GM12872 (cell line): ENCODE results near the gene NPC2.
A peak's percentile ranks its signal among the peaks of the same experiment; 100 is the strongest.

ENCODE experiments used
- CTCF ChIP-seq: IDR thresholded peaks from 3 replicates; pipeline ENCODE4 v1.5.1; 2011; ENCODE audit warnings: low read depth, mild to moderate bottlenecking, low read length, moderate library complexity; ENCODE audit not compliant: insufficient read depth

The NPC2 gene

DNA sequence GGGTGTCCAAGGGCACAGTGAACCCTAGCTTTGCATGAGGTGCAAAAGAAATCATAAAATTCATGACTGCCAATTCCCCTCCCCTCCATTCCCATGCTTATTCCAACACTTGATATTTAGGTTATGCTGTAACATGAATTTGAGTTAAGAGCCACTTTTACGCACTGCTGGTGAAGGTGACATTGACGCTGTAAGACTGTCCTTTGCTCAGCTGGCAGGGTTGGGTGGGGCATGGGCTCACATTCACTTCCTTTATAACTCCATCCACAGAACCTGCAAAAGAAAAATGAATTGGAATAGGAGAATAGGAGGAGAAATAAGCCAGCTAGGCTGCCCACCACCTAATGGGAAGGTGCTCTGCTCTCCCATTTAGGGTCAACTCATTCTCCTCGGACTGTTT is 6.9 kb downstream of the NPC2 start:
- TF ChIP-seq CTCF = no peak

GRCh38 chr14:74483321-74483720 is 9.8 kb downstream of the NPC2 start:
- no peak for TF ChIP-seq CTCF

- no peak for TF ChIP-seq CTCF
These were observed 10.5 kb downstream of the NPC2 start for GRCh38 chr14:74482571-74482970.

GRCh38 chr14:74480046-74480445 is 13.1 kb downstream of the NPC2 start:
- TF ChIP-seq CTCF = no peak

- peak; percentile 36; the same call in 2 of the 3 replicates for TF ChIP-seq CTCF
These were observed 14.0 kb downstream of the NPC2 start for GRCh38 chr14:74478996-74479635.

DNA sequence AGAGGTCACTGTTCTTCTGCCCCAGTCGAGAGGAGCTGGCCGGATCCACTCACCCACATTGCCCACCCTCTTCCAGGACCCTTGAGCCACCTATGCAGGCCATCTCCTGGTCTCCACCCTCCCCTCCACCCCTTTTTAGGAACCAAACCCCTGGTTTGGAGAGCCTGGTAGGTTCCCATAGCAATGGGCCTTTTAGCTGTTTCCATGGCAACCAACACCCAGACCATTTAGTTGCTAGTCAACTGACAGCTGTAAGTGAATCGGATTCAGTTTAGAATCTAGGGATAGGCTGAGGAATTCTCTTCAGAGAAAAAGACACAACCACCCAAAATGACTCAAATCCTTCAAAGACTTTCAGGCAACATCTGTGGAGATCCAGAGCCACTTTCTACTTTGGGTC is 16.5 kb downstream of the NPC2 start:
- TF ChIP-seq CTCF = no peak

DNA sequence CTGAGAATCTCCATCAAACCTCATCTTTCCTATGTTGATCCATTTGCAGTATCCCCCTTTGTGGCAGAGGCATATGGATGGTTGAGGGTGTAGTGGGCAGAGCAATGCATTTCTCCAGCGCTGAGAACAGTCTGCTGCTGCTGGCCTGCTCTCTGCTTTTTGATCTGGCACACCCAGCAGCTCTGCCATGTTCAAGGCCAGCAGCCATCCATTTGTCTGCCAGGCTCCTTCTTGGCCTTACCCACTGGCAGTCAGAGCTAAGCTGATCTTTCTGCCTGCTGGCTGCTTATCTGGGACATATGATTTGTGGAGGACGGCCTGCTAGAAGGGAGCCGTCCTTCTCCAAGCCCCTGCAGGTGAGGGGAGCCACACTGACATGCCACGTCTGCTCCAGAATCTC is 17.0 kb downstream of the NPC2 start:
- TF ChIP-seq CTCF = no peak
